NCI-H1436 (cell line): ENCODE measurements around the gene TRPV6.

ENCODE experiments used
- DNase-seq: peaks from one replicate; lab custom pipeline; 2025; lab: John Stamatoyannopoulos, UW

The TRPV6 gene

GRCh38 chr7:142853739-142854371 is 31.7 kb downstream of the TRPV6 start:
- peak; percentile 9 for DNase-seq

- no peak for DNase-seq
Observed at GRCh38 chr7:142851919-142852318, 33.6 kb downstream of the TRPV6 start.

GRCh38 chr7:142851269-142851668 is 34.3 kb downstream of the TRPV6 start:
- no peak for DNase-seq

GRCh38 chr7:142847353-142847752 is 38.2 kb downstream of the TRPV6 start:
- DNase-seq, result no peak

- DNase-seq, result no peak
Observed at GRCh38 chr7:142842251-142842766, 43.2 kb downstream of the TRPV6 start.

- no peak for DNase-seq
Observed at GRCh38 chr7:142838461-142839213, 46.9 kb downstream of the TRPV6 start.

- no peak for DNase-seq
Observed at GRCh38 chr7:142836426-142836825, 49.1 kb downstream of the TRPV6 start.

GRCh38 chr7:142835487-142835886 is 50.1 kb downstream of the TRPV6 start:
- no peak for DNase-seq

- no peak for DNase-seq
Observed at GRCh38 chr7:142833174-142834048, 52.1 kb downstream of the TRPV6 start.

- no peak for DNase-seq
Observed at GRCh38 chr7:142832417-142832816, 53.1 kb downstream of the TRPV6 start.

GRCh38 chr7:142827951-142828500 is 57.5 kb downstream of the TRPV6 start:
- DNase-seq, result no peak

GRCh38 chr7:142822714-142823113 is 62.8 kb downstream of the TRPV6 start:
- no peak for DNase-seq
